Measurements from ENCODE around the gene DPP6.
A peak's percentile ranks its signal among the peaks of the same experiment; 100 is the strongest.

Gene DPP6

GRCh38 chr7:154910977-154911376, 858.8 kb downstream of the DPP6 start:
- TF ChIP-seq, protein P1, sequence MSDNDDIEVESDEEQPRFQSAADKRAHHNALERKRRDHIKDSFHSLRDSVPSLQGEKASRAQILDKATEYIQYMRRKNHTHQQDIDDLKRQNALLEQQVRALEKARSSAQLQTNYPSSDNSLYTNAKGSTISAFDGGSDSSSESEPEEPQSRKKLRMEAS (IDR thresholded peaks at IDR 0.05; ENCODE audit: low read depth, low read length) = no peak
- TF ChIP-seq, protein P2, sequence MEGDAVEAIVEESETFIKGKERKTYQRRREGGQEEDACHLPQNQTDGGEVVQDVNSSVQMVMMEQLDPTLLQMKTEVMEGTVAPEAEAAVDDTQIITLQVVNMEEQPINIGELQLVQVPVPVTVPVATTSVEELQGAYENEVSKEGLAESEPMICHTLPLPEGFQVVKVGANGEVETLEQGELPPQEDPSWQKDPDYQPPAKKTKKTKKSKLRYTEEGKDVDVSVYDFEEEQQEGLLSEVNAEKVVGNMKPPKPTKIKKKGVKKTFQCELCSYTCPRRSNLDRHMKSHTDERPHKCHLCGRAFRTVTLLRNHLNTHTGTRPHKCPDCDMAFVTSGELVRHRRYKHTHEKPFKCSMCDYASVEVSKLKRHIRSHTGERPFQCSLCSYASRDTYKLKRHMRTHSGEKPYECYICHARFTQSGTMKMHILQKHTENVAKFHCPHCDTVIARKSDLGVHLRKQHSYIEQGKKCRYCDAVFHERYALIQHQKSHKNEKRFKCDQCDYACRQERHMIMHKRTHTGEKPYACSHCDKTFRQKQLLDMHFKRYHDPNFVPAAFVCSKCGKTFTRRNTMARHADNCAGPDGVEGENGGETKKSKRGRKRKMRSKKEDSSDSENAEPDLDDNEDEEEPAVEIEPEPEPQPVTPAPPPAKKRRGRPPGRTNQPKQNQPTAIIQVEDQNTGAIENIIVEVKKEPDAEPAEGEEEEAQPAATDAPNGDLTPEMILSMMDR (IDR thresholded peaks at IDR 0.05; ENCODE audit: low read depth, low read length) = no peak
- no peak for TF ChIP-seq MYC (IDR thresholded peaks at IDR 0.05; ENCODE audit: low read depth, low read length)
- TF ChIP-seq POLR2A (IDR thresholded peaks at IDR 0.05; ENCODE audit: extremely low read depth, insufficient read length) = no peak
- no peak for DNase-seq (ENCODE audit: low read depth)
- no peak overlapping the region for H3K4me3 ChIP-seq (ENCODE audit: low read depth, low read length)

GRCh38 chr7:154911411-154911810, 859.2 kb downstream of the DPP6 start:
- no peak overlapping the region for H3K4me3 ChIP-seq (ENCODE audit: low read depth, low read length)
- TF ChIP-seq MYC (IDR thresholded peaks at IDR 0.05; ENCODE audit: low read depth, low read length) = no peak
- TF ChIP-seq, protein P2 (IDR thresholded peaks at IDR 0.05; ENCODE audit: low read depth, low read length) = no peak
- TF ChIP-seq, protein P1 (IDR thresholded peaks at IDR 0.05; ENCODE audit: low read depth, low read length) = no peak
- TF ChIP-seq POLR2A (IDR thresholded peaks at IDR 0.05; ENCODE audit: extremely low read depth, insufficient read length) = no peak
- no peak for DNase-seq (ENCODE audit: low read depth)

DNA sequence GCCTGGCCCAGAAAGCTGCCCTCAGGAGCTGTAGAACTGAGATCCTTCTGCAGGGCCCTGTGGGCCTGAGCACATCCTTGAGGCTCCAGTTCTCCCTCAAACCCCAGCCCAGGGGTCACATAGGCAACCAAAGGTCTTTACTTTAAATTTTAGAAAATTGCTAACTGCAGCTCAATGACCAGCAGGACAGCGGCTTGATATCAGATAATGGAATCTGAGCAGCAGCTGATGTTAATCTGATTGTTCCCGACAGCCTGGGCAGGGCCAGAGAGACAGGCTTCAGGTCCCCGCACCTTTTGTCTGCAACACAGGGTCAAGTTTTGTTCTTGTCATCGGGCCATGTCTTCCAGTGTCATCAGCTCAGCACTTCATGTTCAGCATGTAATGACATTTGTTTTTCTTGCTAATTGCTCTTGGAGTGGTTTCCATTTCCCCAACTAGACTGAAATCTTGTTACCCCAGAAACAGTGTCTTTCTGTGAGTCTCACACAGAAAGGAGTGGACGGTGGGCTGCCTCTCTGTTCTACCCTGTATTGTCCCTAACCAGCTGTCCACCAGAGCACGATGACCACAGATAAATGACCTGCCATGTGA, 859.8 kb downstream of the DPP6 start:
- no peak for DNase-seq (ENCODE audit: low read depth)
- TF ChIP-seq, protein P1 (IDR thresholded peaks at IDR 0.05; ENCODE audit: low read depth, low read length) = no peak
- TF ChIP-seq MYC (IDR thresholded peaks at IDR 0.05; ENCODE audit: low read depth, low read length) = no peak
- TF ChIP-seq POLR2A (IDR thresholded peaks at IDR 0.05; ENCODE audit: extremely low read depth, insufficient read length) = no peak
- TF ChIP-seq, protein P2 (IDR thresholded peaks at IDR 0.05; ENCODE audit: low read depth, low read length) = no peak
- no peak overlapping the region for H3K4me3 ChIP-seq (ENCODE audit: low read depth, low read length)

DNA sequence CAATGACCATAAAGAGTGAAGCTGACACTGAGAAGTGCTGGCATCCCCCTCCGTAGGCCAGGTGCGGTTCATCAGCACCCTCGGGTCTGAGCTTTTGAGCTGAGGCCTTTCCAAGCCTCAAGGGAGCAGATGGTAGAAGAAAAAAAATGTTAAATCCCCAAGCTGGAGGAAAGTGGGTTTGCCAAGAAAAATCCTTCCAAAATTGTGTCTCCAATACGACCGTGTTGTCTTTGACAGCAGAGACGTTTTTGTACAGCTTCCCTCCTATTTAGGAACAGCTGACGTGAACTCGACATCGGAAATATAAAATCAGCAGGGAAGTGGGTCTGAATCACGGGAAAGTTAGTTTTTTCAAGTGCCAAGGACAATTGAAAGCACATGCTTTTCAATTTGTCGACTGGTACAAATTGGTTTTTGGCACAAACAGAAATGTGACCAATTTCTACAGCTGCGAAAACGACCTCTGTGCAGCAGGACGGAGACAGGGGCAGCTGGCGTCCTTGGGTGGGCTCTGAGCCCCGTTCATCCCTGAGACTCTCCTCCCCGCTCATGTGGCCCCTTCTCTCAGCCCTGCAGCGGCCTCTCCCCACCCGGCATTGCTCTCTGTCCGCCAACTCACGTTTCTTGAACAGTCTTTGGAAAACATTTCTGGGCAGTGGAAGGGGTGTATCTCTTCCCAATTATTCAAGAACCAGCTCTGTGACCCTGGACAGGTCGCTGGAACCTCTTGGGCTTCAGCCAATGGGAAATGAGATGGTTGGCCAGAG, 860.9 kb downstream of the DPP6 start:
- TF ChIP-seq, protein P2 (IDR thresholded peaks at IDR 0.05; ENCODE audit: low read depth, low read length) = no peak
- TF ChIP-seq, protein P1 (IDR thresholded peaks at IDR 0.05; ENCODE audit: low read depth, low read length) = no peak
- TF ChIP-seq MYC (IDR thresholded peaks at IDR 0.05; ENCODE audit: low read depth, low read length) = no peak
- TF ChIP-seq POLR2A (IDR thresholded peaks at IDR 0.05; ENCODE audit: extremely low read depth, insufficient read length) = no peak

GRCh38 chr7:154913638-154914307, 861.6 kb downstream of the DPP6 start:
- TF ChIP-seq MYC (IDR thresholded peaks at IDR 0.05; ENCODE audit: low read depth, low read length) (peak; percentile 11; the same call in 1 of the 2 replicates), POLR2A (IDR thresholded peaks at IDR 0.05; ENCODE audit: extremely low read depth, insufficient read length) (no peak)
- TF ChIP-seq, protein P1 (IDR thresholded peaks at IDR 0.05; ENCODE audit: low read depth, low read length) = 0 out of 2 replicates have a peak, but pooled peaks have one; percentile 9
- TF ChIP-seq, protein P2 (IDR thresholded peaks at IDR 0.05; ENCODE audit: low read depth, low read length) = peak; percentile 94
- H3K4me3 ChIP-seq (ENCODE audit: low read depth, low read length) = no peak overlapping the region
- peak; percentile 73 for DNase-seq (ENCODE audit: low read depth)

More for the DNA sequence above, 860.9 kb downstream of the DPP6 start:
- no peak for DNase-seq (ENCODE audit: low read depth)
- H3K4me3 ChIP-seq (ENCODE audit: low read depth, low read length) = no peak overlapping the region
